Measurements from ENCODE around the gene CPVL.

CPVL gene

DNA sequence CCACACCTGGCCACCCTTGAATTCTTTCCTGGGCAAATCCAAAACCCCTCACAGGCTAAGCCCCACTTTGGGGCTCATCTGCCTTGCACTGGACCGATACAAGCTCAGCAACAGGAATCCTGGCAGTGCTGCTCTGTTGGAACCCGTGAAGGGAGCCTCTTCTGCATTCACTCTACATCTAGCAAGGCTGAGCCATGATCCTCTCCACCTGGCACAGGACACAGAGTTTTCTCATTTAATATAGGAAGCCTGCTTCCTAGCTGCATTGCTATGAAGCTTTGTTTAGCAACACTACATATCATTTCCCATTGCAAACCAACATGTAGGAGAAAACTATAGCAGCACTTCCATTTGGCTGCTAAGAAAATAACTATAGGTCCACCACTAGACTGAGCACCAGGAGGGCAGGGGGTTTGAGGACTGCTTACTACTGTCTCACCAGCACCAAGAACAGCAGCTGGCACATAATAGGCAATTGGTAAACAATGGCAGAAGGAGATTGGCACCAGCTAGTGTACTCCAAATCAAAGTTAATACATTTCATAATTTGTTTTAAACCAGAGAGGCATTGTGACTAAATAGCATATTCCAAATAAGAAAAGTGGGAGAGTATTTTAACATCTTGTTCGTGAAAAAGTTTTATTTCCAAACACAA, 56.1 kb downstream of the CPVL start:
- DNase-seq = no peak

DNA sequence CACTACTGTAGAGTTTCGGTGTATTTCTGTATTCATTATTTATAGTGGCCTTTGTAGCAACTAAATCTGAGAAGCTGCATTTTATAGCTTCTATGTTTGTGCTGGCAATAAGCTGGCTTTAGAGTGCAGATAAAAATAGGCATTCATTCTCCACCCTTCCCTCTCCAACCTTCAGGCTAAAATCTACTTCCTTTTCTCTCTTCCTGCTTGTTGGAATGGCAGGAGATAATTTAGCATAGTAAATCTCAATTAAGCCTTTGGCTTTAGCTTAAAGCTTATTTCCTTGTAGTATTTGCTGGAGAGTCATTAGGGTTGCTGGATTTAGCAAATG, 58.5 kb downstream of the CPVL start:
- DNase-seq = no peak

DNA sequence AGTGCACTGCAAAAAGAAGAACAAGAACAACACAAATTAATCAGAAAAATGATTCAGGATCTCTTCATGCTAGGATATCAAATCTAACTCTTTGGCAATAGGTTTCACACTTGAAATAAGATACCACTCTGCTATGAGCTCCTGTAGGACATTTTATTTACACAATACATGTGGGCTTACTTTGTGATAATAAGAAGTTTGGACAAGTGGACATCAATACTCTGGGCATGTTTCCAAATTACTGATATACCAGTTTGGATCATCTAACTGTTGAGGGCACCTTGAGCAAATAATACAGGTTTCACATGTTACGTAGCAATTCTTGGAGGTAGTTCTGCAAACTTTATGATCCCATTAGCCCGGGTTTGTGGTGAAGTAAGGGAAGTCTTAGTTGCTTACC, 59.8 kb downstream of the CPVL start:
- DNase-seq = no peak

DNA sequence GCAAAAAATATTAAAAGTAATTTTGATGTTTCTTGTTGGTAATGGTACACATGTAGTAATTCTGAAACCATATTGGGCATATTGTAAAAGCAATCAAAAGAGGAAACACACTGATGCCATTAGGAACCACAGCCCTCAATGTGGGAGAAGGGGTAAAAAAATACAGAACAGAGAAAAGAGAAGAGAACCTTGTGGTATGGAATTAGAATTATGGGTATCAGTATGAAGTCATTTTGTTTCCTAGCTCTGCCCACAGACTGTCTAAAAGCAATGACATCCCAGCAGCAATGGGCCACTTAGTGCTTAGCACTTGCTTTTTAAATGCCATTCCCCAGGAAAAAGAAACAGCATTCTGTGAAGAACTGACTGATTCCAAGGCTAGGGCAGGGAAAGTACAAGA, 61.5 kb downstream of the CPVL start:
- no peak for DNase-seq

- no peak for DNase-seq
Measured at GRCh38 chr7:29080803-29081202, 65.5 kb downstream of the CPVL start.

DNA sequence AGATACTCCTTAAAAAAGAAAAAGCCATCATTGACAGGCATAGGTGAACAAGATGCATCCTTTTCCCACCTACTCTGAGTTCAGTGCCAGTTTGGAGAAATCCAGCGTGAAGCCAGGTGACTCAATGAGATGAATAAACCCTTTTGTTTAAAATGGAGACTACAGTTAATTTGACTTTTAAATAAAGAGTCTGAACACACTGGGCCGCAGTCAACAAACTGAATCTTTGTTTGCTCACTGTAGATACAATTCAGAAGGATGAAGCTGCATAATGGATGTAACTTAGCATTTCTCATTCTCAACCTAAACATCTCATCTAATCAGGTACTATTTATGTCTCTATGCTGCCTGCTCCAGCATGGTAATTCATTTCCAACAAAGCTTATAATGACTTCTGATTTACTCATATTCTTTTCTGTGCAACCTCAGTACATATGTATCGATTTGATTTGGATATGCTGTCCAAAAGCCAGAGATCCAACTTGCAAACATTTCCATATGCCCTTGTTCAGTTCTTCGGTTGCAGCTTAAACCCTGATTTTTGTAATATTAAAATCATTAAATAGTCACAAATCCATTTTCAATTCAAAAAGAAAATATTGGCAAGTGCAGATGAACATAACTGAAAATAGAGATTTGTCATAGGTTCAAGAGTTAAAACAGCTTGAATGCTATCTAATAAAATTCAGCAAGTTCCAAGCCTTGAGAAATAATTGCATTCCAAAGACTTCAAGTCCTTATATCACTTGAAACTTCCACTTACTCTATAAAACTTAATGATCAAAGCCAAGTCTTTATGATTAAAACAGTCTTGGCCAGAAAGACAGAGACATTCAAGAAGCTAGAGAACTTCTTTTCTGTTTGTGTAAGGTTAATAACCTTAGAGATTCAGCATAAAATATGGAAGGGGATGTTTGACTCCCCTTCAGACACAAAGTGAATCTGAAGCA, 67.8 kb downstream of the CPVL start:
- no peak for DNase-seq

DNA sequence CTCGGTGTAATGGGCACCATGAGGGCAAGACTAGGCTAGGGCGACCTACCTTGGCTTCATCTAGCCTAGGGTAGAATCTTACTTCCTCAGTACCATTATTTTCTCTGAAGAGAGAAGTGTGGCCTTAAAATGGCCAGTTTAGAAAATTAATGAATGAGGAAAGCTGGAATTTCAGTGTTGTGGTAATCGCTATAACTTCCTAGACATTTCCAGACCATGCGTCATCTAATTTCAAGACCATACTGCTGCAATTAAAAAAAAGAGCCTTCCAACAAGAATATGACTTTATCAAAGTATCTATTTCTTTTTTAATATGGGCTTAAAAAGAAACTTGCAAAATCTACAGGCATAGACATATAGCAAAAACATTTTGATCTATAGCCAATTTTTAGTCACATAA, 68.5 kb downstream of the CPVL start:
- DNase-seq = no peak

GRCh38 chr7:29077176-29077575, 69.2 kb downstream of the CPVL start:
- DNase-seq = no peak

DNA sequence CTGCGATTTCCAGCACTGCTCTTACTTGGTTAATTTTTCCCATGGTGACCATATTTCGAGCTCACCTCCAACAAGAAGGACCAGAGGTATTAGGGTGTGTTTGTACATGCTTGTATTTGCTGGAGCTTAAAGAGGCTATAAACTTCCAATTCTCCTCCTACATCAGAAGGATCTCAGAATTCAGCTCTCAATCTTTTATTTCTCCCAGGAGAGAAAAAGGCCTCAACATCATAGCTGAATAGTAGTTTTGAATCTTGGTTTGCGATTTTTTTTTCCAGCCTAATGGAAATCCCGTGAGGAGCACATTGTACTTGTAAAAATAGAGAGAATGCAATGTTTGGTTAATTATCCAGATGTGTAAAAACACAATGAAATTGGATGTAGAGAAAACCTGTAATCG, 69.7 kb downstream of the CPVL start:
- no peak for DNase-seq

- no peak for DNase-seq
Measured at GRCh38 chr7:29075606-29076005, 70.7 kb downstream of the CPVL start.

DNA sequence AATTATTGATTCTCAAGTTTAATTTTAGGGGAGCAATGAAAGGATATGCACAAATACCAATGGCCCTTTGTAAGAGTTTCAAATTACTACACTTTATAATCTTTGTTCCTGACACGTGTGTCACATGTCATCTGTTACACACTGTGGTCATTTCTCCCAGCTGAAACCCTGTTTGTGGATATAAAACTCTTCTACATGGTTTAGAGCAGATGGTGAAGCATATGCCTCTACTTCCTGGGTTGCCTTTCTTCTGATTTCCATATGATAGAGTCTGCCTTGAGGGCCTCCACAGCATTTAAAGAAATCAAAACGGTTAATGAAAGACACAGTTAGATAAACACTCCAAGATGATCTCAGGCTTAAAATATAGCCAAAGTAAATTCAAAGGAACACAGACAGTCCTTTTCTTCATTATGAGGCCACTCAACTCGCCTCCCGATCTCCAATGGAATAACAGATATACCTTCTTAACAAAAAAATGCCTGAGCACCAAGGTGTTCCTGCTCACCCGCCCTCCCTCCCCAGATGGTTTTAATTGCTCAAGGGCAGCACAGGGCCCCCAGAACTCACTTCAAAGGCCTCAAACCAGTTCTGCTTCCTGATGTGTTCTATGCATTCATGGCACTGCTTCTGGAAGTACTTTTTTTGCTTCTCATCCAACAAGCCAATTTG, 75.0 kb downstream of the CPVL start:
- no peak for DNase-seq

DNA sequence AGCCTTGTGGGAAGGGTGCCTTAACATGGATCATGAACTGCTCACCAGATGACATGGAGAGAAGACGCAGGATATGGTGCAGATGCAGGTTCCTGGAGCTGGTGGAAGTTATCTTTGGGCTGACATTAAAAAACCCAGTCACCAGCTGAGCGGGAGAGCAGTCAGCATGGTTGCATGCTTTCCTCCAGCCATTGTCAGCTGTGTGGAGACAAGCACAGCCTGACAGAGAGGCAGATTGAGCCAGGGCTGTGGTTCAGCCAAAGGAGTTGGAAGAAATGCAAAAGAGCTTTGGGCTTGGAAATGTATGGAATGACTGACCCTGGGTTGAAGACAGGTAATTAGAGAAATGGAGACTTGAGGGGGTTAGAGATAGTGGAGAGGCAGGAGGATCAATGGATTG, 79.7 kb downstream of the CPVL start:
- no peak for DNase-seq

- DNase-seq = no peak
Measured at GRCh38 chr7:29065181-29065857, 81.0 kb downstream of the CPVL start.

- DNase-seq = no peak
Measured at GRCh38 chr7:29063872-29064271, 82.5 kb downstream of the CPVL start.

DNA sequence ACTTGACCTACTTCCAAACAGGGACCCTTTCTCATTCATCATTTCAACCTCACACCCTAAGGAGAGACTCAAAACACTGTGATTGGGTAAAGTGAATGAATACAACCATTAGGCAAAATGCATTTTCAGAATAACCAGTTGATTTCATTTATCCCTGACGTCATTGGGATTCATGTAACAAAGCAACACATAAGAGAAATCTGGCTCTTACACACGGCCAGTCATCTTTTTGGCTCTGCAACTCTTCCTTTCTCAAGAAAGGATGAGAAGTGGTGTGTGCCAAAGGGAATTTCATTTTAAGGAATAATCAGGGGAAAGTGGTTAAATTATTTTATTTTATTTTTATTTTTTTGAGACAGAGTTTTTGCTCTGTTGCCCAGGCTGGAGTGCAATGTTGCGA, 83.1 kb downstream of the CPVL start:
- DNase-seq = no peak

GRCh38 chr7:29053105-29053872, 93.0 kb downstream of the CPVL start:
- no peak for DNase-seq

GRCh38 chr7:29046978-29047377, 99.4 kb downstream of the CPVL start:
- no peak for DNase-seq

GRCh38 chr7:29045258-29046086, 100.9 kb downstream of the CPVL start:
- no peak for DNase-seq

GRCh38 chr7:29044554-29044953, 101.8 kb downstream of the CPVL start:
- DNase-seq = no peak

DNA sequence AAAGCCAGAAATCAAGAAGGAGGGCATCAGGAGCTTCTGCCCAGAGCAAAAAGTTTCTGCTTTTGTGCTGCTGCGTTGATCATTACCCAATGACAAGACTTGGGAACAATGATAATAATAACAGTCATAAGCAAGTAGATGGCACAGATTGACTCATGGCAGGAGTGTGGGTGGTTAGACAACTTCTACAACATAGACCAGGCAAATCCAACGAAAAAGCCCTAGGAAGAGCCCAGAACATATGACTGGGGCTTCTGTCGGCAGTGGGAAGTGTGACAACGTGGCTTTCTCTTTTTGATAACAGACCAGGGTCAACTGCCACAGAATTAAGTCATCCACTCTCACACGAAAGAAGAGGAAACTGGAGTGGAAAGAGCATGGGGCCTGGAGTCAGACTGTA, 102.8 kb downstream of the CPVL start:
- DNase-seq = no peak

GRCh38 chr7:29042824-29043231, 103.5 kb downstream of the CPVL start:
- DNase-seq = no peak

DNA sequence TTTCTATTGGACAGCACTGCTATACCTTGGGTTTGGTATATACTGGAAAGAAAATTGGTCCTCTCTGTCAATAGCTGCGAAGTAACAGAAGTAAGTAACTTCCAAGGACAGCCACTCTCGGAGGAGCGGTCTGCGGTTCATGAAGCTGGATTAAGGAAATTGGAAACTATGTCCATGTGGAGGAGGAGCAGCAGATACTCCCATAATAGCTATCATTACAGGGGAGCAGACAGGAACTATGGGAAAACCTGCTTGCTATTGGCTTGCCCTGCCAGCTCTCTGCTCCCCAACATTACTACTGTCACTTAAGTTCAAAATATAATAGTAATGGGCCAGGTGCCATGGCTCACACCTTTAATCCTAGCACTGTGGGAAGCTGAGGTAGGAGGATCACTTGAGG, 104.3 kb downstream of the CPVL start:
- DNase-seq = no peak
